Activated B cell treated with CpG ODN at 0.5 μM for 24 hours (primary cell): Measurements from ENCODE around the gene TSPAN33. TPM values are rescaled to one million over a fixed set of nuclear protein-coding genes. Genes with fewer than 3 reads are reported as not detected.
A peak's percentile ranks its signal among the peaks of the same experiment; 100 is the strongest.

Experiments used
- ATAC-seq: fragments of 200-7000 bp; cut with Tn5 transposase; one replicate; pipeline ENCODE4 v1.10.0; 2021; ENCODE audit warnings: low read depth, mild to moderate bottlenecking, moderate library complexity
- CTCF ChIA-PET: fragments of 350-600 bp; sonication (Branson Sonifier 250); formaldehyde crosslinking; loops from one replicate; lab custom pipeline; 2021; ENCODE audit warnings: antibody characterized with exemption; lab: Charles Lee
- POLR2A ChIA-PET: fragments of 350-600 bp; sonication (Branson Sonifier 250); formaldehyde crosslinking; loops from one replicate; lab custom pipeline; 2021; ENCODE audit warnings: antibody characterized with exemption; lab: Charles Lee
- DNase-seq: peaks from one replicate; pipeline ENCODE4 v3.0.0; 2022
- H3K27ac Mint-ChIP-seq: one replicate; pipeline ENCODE4 v1.8.0; 2020; ENCODE audit warnings: mixed read lengths
- H3K27me3 Mint-ChIP-seq: one replicate; pipeline ENCODE4 v1.8.0; 2021; ENCODE audit warnings: mixed read lengths
- H3K36me3 Mint-ChIP-seq: one replicate; pipeline ENCODE4 v1.8.0; 2021; ENCODE audit warnings: low read depth, mixed read lengths
- H3K4me1 Mint-ChIP-seq: one replicate; pipeline ENCODE4 v1.8.0; 2021; ENCODE audit warnings: mixed read lengths
- H3K4me3 Mint-ChIP-seq: one replicate; pipeline ENCODE4 v1.8.0; 2020; ENCODE audit warnings: mild to moderate bottlenecking, mixed read lengths
- H3K9me3 Mint-ChIP-seq: one replicate; pipeline ENCODE4 v1.8.0; 2020; ENCODE audit warnings: mixed read lengths
- intact Hi-C: fragments of 100-400 bp; cut with micrococcal nuclease; formaldehyde crosslinking; loops from one replicate; pipeline ENCODE4 v1.15.1; 2024
- total RNA-seq: library from RNA; stranded (reverse); gene quantifications from 2 replicates; pipeline ENCODE4 v1.2.3, GENCODE V29; 2022
- TF ChIP-seq, protein P1 (sequence below): fragments of 200-600 bp; IDR thresholded peaks from one replicate; pipeline ENCODE4 v1.8.0; 2022; ENCODE audit warnings: antibody characterized with exemption, mild to moderate bottlenecking

Gene TSPAN33
- 332 and 341 TPM in 2 replicates for total RNA-seq

GRCh38 chr7:129144095-129144833 is at the start of gene TSPAN33:
TSS of gene TSPAN33 (plus strand) at chr7:129144707. CDS start at chr7:129144981, 274 bp downstream.
- intact Hi-C loops, result no loop called here
- ChIA-PET CTCF (interaction anchor here (1.1 to 5.7 kb wide), 5 partner anchors 8 to 53 kb away, joined by 3 to 44 read pairs (median 7); no protein-coding TSS in a partner anchor), POLR2A (interaction anchor here (1.0 to 6.2 kb wide), 10 partner anchors 8 to 205 kb away, joined by 4 to 122 read pairs (median 36); partner anchors contain the start of genes IRF5 and TNPO3)
- H3K4me3 Mint-ChIP-seq, result peak within 1 kb of the TSS; percentile 98
- H3K27me3 Mint-ChIP-seq, result no peaks in the 10 kb centered on the region
- TF ChIP-seq, protein P1, sequence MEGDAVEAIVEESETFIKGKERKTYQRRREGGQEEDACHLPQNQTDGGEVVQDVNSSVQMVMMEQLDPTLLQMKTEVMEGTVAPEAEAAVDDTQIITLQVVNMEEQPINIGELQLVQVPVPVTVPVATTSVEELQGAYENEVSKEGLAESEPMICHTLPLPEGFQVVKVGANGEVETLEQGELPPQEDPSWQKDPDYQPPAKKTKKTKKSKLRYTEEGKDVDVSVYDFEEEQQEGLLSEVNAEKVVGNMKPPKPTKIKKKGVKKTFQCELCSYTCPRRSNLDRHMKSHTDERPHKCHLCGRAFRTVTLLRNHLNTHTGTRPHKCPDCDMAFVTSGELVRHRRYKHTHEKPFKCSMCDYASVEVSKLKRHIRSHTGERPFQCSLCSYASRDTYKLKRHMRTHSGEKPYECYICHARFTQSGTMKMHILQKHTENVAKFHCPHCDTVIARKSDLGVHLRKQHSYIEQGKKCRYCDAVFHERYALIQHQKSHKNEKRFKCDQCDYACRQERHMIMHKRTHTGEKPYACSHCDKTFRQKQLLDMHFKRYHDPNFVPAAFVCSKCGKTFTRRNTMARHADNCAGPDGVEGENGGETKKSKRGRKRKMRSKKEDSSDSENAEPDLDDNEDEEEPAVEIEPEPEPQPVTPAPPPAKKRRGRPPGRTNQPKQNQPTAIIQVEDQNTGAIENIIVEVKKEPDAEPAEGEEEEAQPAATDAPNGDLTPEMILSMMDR, result no peak
- H3K9me3 Mint-ChIP-seq, result no peaks in the 10 kb centered on the region
- peaks cover 48% of the 10 kb centered on the region for H3K4me1 Mint-ChIP-seq
- peak within 1 kb of the TSS; percentile 99 for H3K27ac Mint-ChIP-seq
- peaks cover 44% of the 10 kb centered on the region for H3K36me3 Mint-ChIP-seq
- ATAC-seq (peak; percentile 62), DNase-seq (peak; percentile 75)

DNA sequence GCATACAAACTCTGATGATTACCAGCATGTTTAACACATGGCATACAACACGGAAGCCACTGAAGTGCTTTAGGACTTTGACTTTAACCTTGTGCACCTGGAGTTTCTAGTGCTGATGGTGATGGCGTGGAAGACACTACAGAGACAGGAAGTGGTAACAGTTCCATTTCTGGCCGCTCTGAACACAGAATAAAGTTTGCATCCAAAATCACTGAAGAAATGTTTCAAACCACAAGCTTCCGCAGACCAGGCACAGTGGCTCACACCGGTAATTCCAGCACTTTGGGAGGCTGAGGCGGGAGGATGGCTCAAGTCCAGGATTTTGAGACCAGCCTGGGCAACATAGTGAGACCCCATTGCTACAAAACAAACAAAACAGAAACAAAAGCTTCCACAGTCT is 49.2 kb upstream of the TSPAN33 start:
- Mint-ChIP-seq H3K4me3 (peak overlapping the region; percentile 62), H3K36me3 (no peaks in the 10 kb centered on the region), H3K27ac (peak overlapping the region; percentile 89), H3K9me3 (no peaks in the 10 kb centered on the region), H3K27me3 (no peaks in the 10 kb centered on the region), H3K4me1 (peaks cover 35% of the 10 kb centered on the region)
- CTCF ChIA-PET, result interaction anchor here (0.7 to 2.0 kb wide), 4 partner anchors 27 to 69 kb away, joined by 3 to 10 read pairs (median 4); no protein-coding TSS in a partner anchor
- peak; percentile 82 for ATAC-seq
- TF ChIP-seq, protein P1, result no peak
- POLR2A ChIA-PET, result interaction anchor here (0.6 to 2.9 kb wide), 12 partner anchors 27 to 152 kb away, joined by 3 to 34 read pairs (median 4); partner anchors contain the start of genes TNPO3 and TSPAN33
- no peak for DNase-seq
- intact Hi-C loops, result loop anchor here (1.0 kb wide), 3 partner anchors 27 to 115 kb away; no protein-coding TSS in a partner anchor

DNA sequence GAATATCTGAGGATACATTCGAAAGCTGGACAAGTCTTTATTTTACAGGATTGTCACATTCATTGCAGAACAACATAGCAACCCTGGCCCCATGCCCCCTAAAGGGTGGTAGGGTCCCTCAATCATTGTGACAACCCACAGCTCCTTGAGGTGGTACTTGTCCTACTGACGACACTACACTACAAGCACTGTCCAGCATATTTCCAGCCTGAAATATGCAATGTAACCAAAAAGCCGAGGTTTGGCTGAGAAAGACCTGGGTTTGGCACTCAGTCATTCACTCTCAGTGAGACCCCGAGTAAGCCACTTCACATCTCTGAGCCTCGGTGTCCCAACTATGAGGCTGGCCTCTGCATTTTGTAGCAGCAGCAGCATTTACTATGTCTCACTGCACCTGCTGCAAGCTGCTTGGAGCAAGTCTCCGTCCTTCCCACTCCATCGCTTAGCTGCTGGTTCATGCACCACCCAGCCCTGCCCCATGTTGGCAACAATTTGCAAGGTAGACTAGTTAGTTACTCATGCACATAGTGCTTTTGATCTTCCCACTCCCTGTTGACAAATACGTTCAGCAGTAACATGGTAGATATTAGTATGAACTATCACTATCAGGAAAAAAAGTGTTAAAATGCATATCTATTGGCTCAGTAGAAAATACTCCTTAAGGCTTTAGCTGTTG is 46.0 kb upstream of the TSPAN33 start:
- Mint-ChIP-seq H3K27ac (no peak overlapping the region), H3K9me3 (no peaks in the 10 kb centered on the region), H3K36me3 (no peaks in the 10 kb centered on the region), H3K27me3 (no peaks in the 10 kb centered on the region), H3K4me3 (no peak overlapping the region), H3K4me1 (peaks cover 42% of the 10 kb centered on the region)
- intact Hi-C loops, result no loop called here
- CTCF ChIA-PET, result no interaction called here
- DNase-seq (no peak), ATAC-seq (no peak)
- TF ChIP-seq, protein P1, result no peak
- POLR2A ChIA-PET, result interaction anchor here (0.5 to 2.3 kb wide), 3 partner anchors 24 to 184 kb away, joined by 3 to 9 read pairs (median 4); no protein-coding TSS in a partner anchor

GRCh38 chr7:129100827-129101166 is 43.7 kb upstream of the TSPAN33 start:
- Mint-ChIP-seq H3K27me3 (no peaks in the 10 kb centered on the region), H3K4me1 (peaks cover 29% of the 10 kb centered on the region), H3K36me3 (no peaks in the 10 kb centered on the region), H3K9me3 (no peaks in the 10 kb centered on the region), H3K27ac (no peak overlapping the region), H3K4me3 (no peak overlapping the region)
- ATAC-seq, result no peak
- intact Hi-C loops, result no loop called here
- TF ChIP-seq, protein P1, result no peak
- DNase-seq, result no peak
- CTCF ChIA-PET, result interaction anchor here (1.8 to 3.9 kb wide), 2 partner anchors 9 to 17 kb away, joined by 4 to 18 read pairs; no protein-coding TSS in a partner anchor
- POLR2A ChIA-PET, result no interaction called here
